ENCODE results near the gene PSMB2.

Gene PSMB2

GRCh38 chr1:35663434-35663833 is 22.1 kb upstream of the PSMB2 start:
- H3K4me1 ChIP-seq (ENCODE audit: insufficient read depth, low read length): no peaks in the 10 kb centered on the region
- no peak overlapping the region for H3K27ac ChIP-seq (ENCODE audit: low read length)
- ATAC-seq (ENCODE audit: insufficient read depth, low read depth): no peak
- H2AFZ ChIP-seq (ENCODE audit: low read depth, low read length): no peak overlapping the region
- no peak overlapping the region for H3K4me3 ChIP-seq (ENCODE audit: low read depth in 1 of 2, low read length in 2 of 2)
- H3K9ac ChIP-seq (ENCODE audit: low read depth, low read length): no peak overlapping the region
- 0 out of 2 replicates have a peak, but pooled peaks cover 4% of the 10 kb centered on the region for H4K20me1 ChIP-seq (ENCODE audit: insufficient read depth, low read length)
- TF ChIP-seq CTCF (IDR thresholded peaks at IDR 0.05; ENCODE audit: borderline replicate concordance, extremely low read depth, low read length, poor library complexity, severe bottlenecking) (no peak), EZH2 (IDR thresholded peaks at IDR 0.05; ENCODE audit: borderline replicate concordance, low read depth, low read length, severe bottlenecking) (no peak)
- H3K36me3 ChIP-seq (ENCODE audit: insufficient read depth, low read length): no peaks in the 10 kb centered on the region
- H3K9me3 ChIP-seq (ENCODE audit: insufficient read depth, low read length, severe bottlenecking): no peaks in the 10 kb centered on the region
- DNase-seq: no peak
- no peak overlapping the region for H3K4me2 ChIP-seq (ENCODE audit: insufficient read depth, low read length)
- no peaks in the 10 kb centered on the region for H3K79me2 ChIP-seq (ENCODE audit: insufficient read depth, low read length)
- no peaks in the 10 kb centered on the region for H3K27me3 ChIP-seq (ENCODE audit: insufficient read depth, low read length, poor library complexity)

- H3K4me1 ChIP-seq (ENCODE audit: insufficient read depth, low read length): no peaks in the 10 kb centered on the region
These were observed 20.1 kb upstream of the PSMB2 start for GRCh38 chr1:35661474-35661795.

GRCh38 chr1:35660581-35661473 is 19.5 kb upstream of the PSMB2 start:
- H3K27ac ChIP-seq (ENCODE audit: low read length): no peak overlapping the region
- DNase-seq (peak; percentile 52), ATAC-seq (ENCODE audit: insufficient read depth, low read depth) (peak; percentile 68; the same call in 2 of the 3 replicates)
- no peak overlapping the region for H3K4me3 ChIP-seq (ENCODE audit: low read depth in 1 of 2, low read length in 2 of 2)
- H3K4me2 ChIP-seq (ENCODE audit: insufficient read depth, low read length): no peak overlapping the region
- no peaks in the 10 kb centered on the region for H3K4me1 ChIP-seq (ENCODE audit: insufficient read depth, low read length)
- no peak overlapping the region for H3K9ac ChIP-seq (ENCODE audit: low read depth, low read length)
- no peaks in the 10 kb centered on the region for H3K79me2 ChIP-seq (ENCODE audit: insufficient read depth, low read length)
- H3K27me3 ChIP-seq (ENCODE audit: insufficient read depth, low read length, poor library complexity): no peaks in the 10 kb centered on the region
- H3K9me3 ChIP-seq (ENCODE audit: insufficient read depth, low read length, severe bottlenecking): no peaks in the 10 kb centered on the region
- 0 out of 2 replicates have a peak, but pooled peaks cover 4% of the 10 kb centered on the region for H4K20me1 ChIP-seq (ENCODE audit: insufficient read depth, low read length)
- TF ChIP-seq EZH2 (IDR thresholded peaks at IDR 0.05; ENCODE audit: borderline replicate concordance, low read depth, low read length, severe bottlenecking) (no peak), CTCF (IDR thresholded peaks at IDR 0.05; ENCODE audit: borderline replicate concordance, extremely low read depth, low read length, poor library complexity, severe bottlenecking) (no peak)
- no peak overlapping the region for H2AFZ ChIP-seq (ENCODE audit: low read depth, low read length)
- no peaks in the 10 kb centered on the region for H3K36me3 ChIP-seq (ENCODE audit: insufficient read depth, low read length)

More at GRCh38 chr1:35661474-35661795, 20.1 kb upstream of the PSMB2 start:
- Histone ChIP-seq H3K79me2 (ENCODE audit: insufficient read depth, low read length) (no peaks in the 10 kb centered on the region), H2AFZ (ENCODE audit: low read depth, low read length) (no peak overlapping the region), H3K27me3 (ENCODE audit: insufficient read depth, low read length, poor library complexity) (no peaks in the 10 kb centered on the region), H3K27ac (ENCODE audit: low read length) (no peak overlapping the region), H3K36me3 (ENCODE audit: insufficient read depth, low read length) (no peaks in the 10 kb centered on the region), H3K9ac (ENCODE audit: low read depth, low read length) (no peak overlapping the region), H3K4me2 (ENCODE audit: insufficient read depth, low read length) (no peak overlapping the region), H4K20me1 (ENCODE audit: insufficient read depth, low read length) (0 out of 2 replicates have a peak, but pooled peaks cover 4% of the 10 kb centered on the region), H3K9me3 (ENCODE audit: insufficient read depth, low read length, severe bottlenecking) (no peaks in the 10 kb centered on the region), H3K4me3 (ENCODE audit: low read depth in 1 of 2, low read length in 2 of 2) (no peak overlapping the region)
- DNase-seq: no peak
- TF ChIP-seq CTCF (IDR thresholded peaks at IDR 0.05; ENCODE audit: borderline replicate concordance, extremely low read depth, low read length, poor library complexity, severe bottlenecking): no peak
- TF ChIP-seq EZH2 (IDR thresholded peaks at IDR 0.05; ENCODE audit: borderline replicate concordance, low read depth, low read length, severe bottlenecking): no peak
- ATAC-seq (ENCODE audit: insufficient read depth, low read depth): no peak
